Measurements from ENCODE around the gene CALR3.
"Not testable (repeated sequence)": the region's sequence is repeated elsewhere in the genome, so short reads cannot be mapped to it uniquely, and the experiment has no call there.

CALR3 gene

GRCh38 chr19:16524991-16525734, 29.2 kb upstream of the CALR3 start:
- no peak for DNase-seq

- no peak for DNase-seq
Measured at GRCh38 chr19:16522559-16523377, 26.8 kb upstream of the CALR3 start.

GRCh38 chr19:16521715-16522289, 25.8 kb upstream of the CALR3 start:
- no peak for DNase-seq

GRCh38 chr19:16520986-16521624, 25.1 kb upstream of the CALR3 start:
- no peak for DNase-seq

GRCh38 chr19:16520074-16520973, 24.4 kb upstream of the CALR3 start:
- no peak for DNase-seq

- DNase-seq, result no peak
Measured at GRCh38 chr19:16519230-16519687, 23.3 kb upstream of the CALR3 start.

- DNase-seq, result no peak
Measured at GRCh38 chr19:16518483-16519229, 22.7 kb upstream of the CALR3 start.

GRCh38 chr19:16518061-16518460, 22.1 kb upstream of the CALR3 start:
- no peak for DNase-seq

- no peak for DNase-seq
Measured at GRCh38 chr19:16516923-16517610, 21.1 kb upstream of the CALR3 start.

GRCh38 chr19:16516381-16516780, 20.4 kb upstream of the CALR3 start:
- DNase-seq, result no peak

- DNase-seq, result no peak
Measured at GRCh38 chr19:16514383-16515019, 18.5 kb upstream of the CALR3 start.

GRCh38 chr19:16512611-16513010, 16.6 kb upstream of the CALR3 start:
- DNase-seq, result not testable (repeated sequence)

- no peak for DNase-seq
Measured at GRCh38 chr19:16509141-16510061, 13.4 kb upstream of the CALR3 start.

- DNase-seq, result no peak
Measured at GRCh38 chr19:16508546-16508945, 12.6 kb upstream of the CALR3 start.

GRCh38 chr19:16506961-16507360, 11.0 kb upstream of the CALR3 start:
- DNase-seq, result no peak

- DNase-seq, result not testable (repeated sequence)
Measured at GRCh38 chr19:16506161-16506560, 10.2 kb upstream of the CALR3 start.

GRCh38 chr19:16504271-16504670, 8.3 kb upstream of the CALR3 start:
- no peak for DNase-seq

- no peak for DNase-seq
Measured at GRCh38 chr19:16497837-16498236, 1.9 kb upstream of the CALR3 start.

GRCh38 chr19:16497042-16497441, 1.1 kb upstream of the CALR3 start:
- no peak for DNase-seq

Measured in NCI-H774 (cell line).